ENCODE results near the gene SURF1.
"Not testable (repeated sequence)": the region's sequence is repeated elsewhere in the genome, so short reads cannot be mapped to it uniquely, and the experiment has no call there.

SURF1 gene

GRCh38 chr9:133344979-133345378 is 11.3 kb downstream of the SURF1 start:
- DNase-seq (ENCODE audit: low read depth in 2 of 2), result no peak

- DNase-seq (ENCODE audit: low read depth in 2 of 2), result no peak
These were observed 12.2 kb downstream of the SURF1 start for GRCh38 chr9:133344071-133344470.

GRCh38 chr9:133342570-133342969 is 13.7 kb downstream of the SURF1 start:
- DNase-seq (ENCODE audit: low read depth in 2 of 2), result no peak

- no peak for DNase-seq (ENCODE audit: low read depth in 2 of 2)
These were observed 14.2 kb downstream of the SURF1 start for GRCh38 chr9:133342069-133342406.

- DNase-seq (ENCODE audit: low read depth in 2 of 2), result no peak
These were observed 14.8 kb downstream of the SURF1 start for GRCh38 chr9:133341369-133342068.

- no peak for DNase-seq (ENCODE audit: low read depth in 2 of 2)
These were observed 15.4 kb downstream of the SURF1 start for GRCh38 chr9:133340916-133341315.

GRCh38 chr9:133340256-133340655 is 16.0 kb downstream of the SURF1 start:
- no peak for DNase-seq (ENCODE audit: low read depth in 2 of 2)

- no peak for DNase-seq (ENCODE audit: low read depth in 2 of 2)
These were observed 16.6 kb downstream of the SURF1 start for GRCh38 chr9:133339641-133340040.

- peak; percentile 64 to 69 for DNase-seq (ENCODE audit: low read depth in 2 of 2)
These were observed 20.1 kb downstream of the SURF1 start, which contains the start of gene SURF6 for GRCh38 chr9:133335924-133336811. Gene SURF6 (minus strand): TSS chr9:133336188. CDS start chr9:133336132, 56 bp downstream.

- not testable (repeated sequence) for DNase-seq (ENCODE audit: low read depth in 2 of 2)
These were observed 21.4 kb downstream of the SURF1 start for GRCh38 chr9:133334888-133335287.

- DNase-seq (ENCODE audit: low read depth in 2 of 2), result no peak
These were observed 22.1 kb downstream of the SURF1 start for GRCh38 chr9:133334161-133334560.

GRCh38 chr9:133333566-133333965 is 22.7 kb downstream of the SURF1 start:
- no peak for DNase-seq (ENCODE audit: low read depth in 2 of 2)

- DNase-seq (ENCODE audit: low read depth in 2 of 2), result no peak
These were observed 23.3 kb downstream of the SURF1 start for GRCh38 chr9:133333011-133333410.

GRCh38 chr9:133332381-133332730 is 23.9 kb downstream of the SURF1 start:
- DNase-seq (ENCODE audit: low read depth in 2 of 2), result no peak

GRCh38 chr9:133331641-133332380 is 24.5 kb downstream of the SURF1 start:
- DNase-seq (ENCODE audit: low read depth in 2 of 2), result no peak

GRCh38 chr9:133331221-133331620 is 25.1 kb downstream of the SURF1 start:
- no peak for DNase-seq (ENCODE audit: low read depth in 2 of 2)

GRCh38 chr9:133329306-133330156 is 26.8 kb downstream of the SURF1 start:
- DNase-seq (ENCODE audit: low read depth in 2 of 2), result not testable (repeated sequence)

- DNase-seq (ENCODE audit: low read depth in 2 of 2), result no peak
These were observed 28.3 kb downstream of the SURF1 start for GRCh38 chr9:133327834-133328484.

GRCh38 chr9:133327021-133327420 is 29.3 kb downstream of the SURF1 start:
- not testable (repeated sequence) for DNase-seq (ENCODE audit: low read depth in 2 of 2)

- no peak for DNase-seq (ENCODE audit: low read depth in 2 of 2)
These were observed 32.1 kb downstream of the SURF1 start for GRCh38 chr9:133323991-133324703.
